DMS53 treated with DMSO at 0.1 percent for 48 hours (cell line): ENCODE data around the gene PAIP1.
"Not testable (repeated sequence)": the region's sequence is repeated elsewhere in the genome, so short reads cannot be mapped to it uniquely, and the experiment has no call there.

Experiments used
- DNase-seq: peaks from one replicate; lab custom pipeline; 2025; ENCODE audit not compliant: unreplicated experiment; lab: John Stamatoyannopoulos, UW

PAIP1 gene

DNA sequence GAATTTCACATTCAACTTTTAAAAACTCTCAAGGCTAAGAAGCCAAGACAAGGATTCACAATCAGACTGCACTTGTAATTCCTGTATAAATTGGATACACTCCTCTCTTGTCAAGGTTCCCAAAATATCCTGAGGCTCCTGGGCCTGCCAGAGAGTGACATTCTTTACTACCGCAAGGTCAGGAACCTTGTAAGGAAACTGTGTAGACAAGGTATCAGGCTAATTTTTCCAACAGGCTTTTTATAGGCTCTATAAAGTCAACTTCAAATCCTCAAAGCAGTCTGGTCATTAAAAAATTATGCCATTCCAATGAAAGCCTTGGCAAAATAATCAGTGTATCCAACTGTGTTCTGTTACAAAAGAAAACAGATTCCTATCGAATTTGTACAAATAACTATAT lies 15.5 kb upstream of the PAIP1 start:
- no peak for DNase-seq

DNA sequence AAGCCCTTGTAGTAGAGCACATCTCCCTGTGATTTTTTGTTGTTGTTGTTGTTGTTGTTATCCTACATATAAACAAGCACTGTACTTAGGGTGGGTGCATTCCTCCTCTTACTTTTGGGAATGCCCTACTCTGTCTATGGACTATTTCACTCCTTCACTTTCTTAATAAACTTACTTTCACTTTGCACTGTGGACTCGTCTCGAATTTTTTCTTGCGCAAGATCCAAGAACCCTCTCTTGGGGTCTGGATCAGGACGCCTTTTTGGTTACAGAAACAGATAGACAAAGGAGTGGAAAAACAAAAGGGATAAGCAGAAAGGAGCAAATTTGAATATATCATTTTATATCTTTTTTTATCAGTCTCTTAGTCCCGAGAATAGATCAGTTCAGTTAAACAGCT lies 14.4 kb upstream of the PAIP1 start:
- no peak for DNase-seq

DNA sequence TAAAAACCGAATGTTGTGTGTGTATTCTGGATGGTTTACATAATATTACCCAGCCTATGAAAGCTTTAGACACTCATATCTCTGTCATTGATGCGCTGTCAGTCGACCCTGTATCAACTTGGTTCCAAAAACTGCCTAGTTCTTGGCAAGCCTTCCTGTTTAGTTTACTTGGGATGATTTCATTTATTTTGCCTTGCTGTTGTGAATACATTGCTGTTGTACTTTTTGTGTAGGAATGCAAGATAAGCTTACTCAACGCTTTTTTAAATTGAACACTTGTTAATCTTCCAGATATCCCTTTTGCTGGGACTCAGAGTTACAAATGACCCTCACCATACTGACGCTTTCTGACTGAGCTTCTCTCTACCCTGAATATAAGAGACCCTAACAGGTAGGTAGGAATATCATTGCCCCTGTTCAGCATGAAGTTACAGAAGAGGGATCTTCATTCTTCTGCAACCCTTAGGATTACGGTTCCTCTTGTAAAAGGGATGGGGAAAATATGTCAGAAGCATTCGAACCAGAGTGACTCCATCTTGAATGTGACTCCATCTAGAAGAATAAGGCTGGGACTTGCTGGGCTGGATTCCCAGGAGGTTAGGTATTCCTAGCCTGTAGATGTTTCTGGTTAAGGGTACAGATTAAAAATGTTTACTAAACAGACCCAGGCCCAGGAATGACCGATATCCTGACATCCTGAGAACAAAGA lies 13.7 kb upstream of the PAIP1 start:
- no peak for DNase-seq

DNA sequence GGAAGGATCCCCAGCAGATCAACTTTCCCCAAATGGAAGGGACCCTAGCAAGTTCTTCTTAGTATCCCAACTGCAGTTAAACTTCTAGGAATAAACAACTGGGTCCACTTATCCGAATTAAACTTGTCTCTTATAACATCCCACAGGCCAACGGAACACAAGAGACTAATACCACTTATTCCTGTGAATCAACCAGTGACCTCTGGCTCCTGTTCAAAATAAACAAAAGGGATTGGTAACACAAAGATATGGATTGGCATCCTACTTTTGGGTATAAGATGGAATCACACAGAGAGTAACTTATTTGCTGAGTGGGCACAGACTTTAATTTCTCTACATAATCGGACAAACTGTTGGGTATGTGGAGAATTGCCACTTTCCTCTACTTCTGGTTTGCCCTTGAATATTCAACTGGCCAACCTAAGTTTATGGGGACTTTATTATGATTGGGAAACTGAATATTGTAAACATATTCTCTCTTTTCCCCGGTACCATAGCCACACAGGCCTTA lies 12.4 kb upstream of the PAIP1 start:
- DNase-seq: no peak

- DNase-seq: no peak
Measured at GRCh38 chr5:43567967-43568366, 11.1 kb upstream of the PAIP1 start.

- DNase-seq: no peak
Measured at GRCh38 chr5:43565043-43565442, 8.2 kb upstream of the PAIP1 start.

GRCh38 chr5:43564289-43564850 lies 7.5 kb upstream of the PAIP1 start:
- no peak for DNase-seq

- no peak for DNase-seq
Measured at GRCh38 chr5:43563321-43563720, 6.4 kb upstream of the PAIP1 start.

- no peak for DNase-seq
Measured at GRCh38 chr5:43561356-43561755, 4.5 kb upstream of the PAIP1 start.

- no peak for DNase-seq
Measured at GRCh38 chr5:43560128-43560527, 3.3 kb upstream of the PAIP1 start.

- not testable (repeated sequence) for DNase-seq
Measured at GRCh38 chr5:43556607-43556856, 345 bp downstream of the PAIP1 start.

DNA sequence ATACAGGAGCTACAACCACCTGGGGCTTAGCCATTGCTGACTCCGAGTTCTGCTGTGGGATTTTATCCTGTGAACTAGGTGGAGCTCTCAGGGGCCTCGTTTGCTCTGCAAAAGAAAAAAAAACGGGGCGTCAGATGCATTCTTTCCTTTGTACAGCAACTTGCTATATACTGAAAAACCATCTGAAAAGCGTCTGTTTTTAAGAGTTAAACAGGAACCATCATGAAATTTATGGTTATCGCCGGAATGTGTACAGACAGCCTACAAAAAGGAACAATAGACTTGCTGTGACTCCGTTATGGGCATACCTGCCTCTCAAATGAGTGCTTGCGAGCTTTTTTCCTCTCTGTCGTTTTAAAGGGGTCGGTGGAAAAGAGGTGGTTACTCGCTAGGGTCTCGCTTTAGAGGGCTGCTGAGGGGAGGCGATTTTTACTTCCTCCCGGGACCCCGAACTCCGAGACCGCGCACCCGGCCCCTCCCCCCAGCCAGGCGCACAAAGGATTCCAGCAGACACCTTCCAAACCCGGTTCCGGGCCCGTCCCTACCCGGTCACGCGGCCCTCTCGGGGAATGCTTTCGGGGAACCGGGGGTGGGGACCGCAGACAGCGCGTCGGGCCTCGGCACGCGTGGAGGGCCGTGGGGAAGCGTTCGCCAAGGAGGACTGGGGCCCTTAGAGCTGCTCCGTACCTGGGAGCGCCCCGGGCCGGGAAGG lies 826 bp downstream of the PAIP1 start:
- no peak for DNase-seq

- no peak for DNase-seq
Measured at GRCh38 chr5:43554497-43554896, 2.4 kb downstream of the PAIP1 start.

DNA sequence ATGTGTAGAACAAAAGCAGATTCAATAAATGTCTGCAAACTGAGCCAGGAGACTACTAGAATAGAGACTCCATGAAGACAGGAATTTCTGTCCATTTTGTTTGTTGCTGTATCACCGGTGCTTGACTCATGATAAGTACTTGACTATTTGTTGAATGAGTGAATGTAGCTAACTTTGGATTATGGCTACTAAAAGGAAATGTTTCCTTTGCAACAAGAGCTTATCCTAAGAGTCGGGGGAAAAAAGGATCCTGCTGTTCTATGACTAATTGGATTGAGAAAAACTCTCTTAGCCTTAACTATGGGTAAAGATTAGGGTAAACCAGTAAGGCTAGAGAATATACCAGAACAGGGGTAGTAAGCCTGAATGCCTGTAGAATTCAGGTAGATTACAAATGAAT lies 3.5 kb downstream of the PAIP1 start:
- DNase-seq: peak; percentile 4

- no peak for DNase-seq
Measured at GRCh38 chr5:43551731-43552130, 5.1 kb downstream of the PAIP1 start.

- not testable (repeated sequence) for DNase-seq
Measured at GRCh38 chr5:43549272-43549671, 7.6 kb downstream of the PAIP1 start.

DNA sequence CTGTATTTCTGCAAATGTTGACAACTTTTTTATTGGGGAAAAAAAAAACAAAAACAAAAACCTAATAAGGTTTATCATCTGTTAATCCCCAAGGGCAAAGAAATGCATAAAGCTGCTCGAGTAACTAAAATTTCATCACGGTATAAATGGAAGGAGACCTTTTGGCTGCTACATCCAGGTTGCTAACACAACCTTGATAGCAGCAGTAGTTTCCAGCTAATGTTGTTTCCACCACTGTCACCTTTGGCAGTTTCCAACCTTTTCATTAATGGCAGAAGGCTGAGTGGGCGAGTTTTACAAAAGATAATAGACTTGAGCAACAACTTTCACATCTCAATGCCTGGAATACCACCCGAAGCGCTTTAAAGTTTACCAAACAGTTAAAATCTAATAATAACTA lies 8.5 kb downstream of the PAIP1 start:
- DNase-seq: no peak

DNA sequence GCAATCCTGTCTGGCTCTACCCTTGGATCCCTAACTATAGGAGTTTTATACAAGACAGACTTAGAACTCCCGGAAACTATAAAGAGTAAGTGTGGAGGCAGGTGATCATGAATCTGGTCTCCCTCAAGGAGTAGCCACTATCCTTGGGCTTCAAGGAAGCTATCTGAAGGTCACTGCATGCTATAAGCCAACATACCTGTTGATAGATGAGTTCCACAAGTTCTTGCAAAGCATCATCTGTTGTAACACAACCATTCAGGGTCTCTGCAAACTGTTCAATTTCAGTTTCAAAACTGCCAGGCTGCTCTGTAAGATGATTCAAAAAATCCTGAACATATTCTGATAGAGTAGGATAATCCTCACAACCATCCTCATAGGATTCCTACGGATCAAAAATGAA lies 9.3 kb downstream of the PAIP1 start:
- no peak for DNase-seq

DNA sequence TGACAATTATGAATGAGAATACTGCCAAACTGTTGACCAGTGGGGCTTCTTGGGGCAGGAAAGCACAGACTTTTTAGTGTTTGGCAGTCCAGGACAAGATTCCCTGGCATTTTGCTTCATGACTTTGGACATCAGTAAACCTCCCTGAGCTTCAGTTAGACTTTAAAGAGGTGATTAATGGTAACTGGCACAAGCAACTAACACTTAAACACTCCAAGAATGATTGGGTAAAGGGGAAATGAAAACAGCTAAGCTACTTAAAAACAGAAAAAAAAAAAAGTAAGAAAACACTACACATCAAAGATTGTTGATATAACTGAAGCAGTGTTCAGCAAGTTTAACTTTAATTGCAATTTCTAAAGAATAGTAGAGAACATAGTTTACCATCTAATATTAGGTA lies 13.4 kb downstream of the PAIP1 start:
- no peak for DNase-seq

DNA sequence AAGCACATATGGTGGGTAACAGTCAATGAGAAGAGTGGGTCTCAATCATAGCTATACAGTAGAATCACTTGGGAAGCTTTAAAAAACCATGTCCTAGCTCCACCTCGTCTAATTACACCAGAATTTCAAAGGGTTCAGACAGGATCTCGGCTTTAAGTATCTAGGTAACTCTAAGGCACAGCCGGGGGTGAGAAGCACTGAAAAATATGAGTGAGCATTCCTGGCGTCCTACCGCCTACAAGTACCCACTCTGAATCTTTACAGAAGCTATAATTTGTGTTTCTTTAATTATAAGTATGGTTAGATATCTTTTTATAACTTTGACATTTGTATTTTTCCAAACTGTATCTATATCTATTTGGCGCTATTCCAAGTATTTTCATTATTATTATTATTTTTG lies 16.1 kb downstream of the PAIP1 start:
- no peak for DNase-seq

DNA sequence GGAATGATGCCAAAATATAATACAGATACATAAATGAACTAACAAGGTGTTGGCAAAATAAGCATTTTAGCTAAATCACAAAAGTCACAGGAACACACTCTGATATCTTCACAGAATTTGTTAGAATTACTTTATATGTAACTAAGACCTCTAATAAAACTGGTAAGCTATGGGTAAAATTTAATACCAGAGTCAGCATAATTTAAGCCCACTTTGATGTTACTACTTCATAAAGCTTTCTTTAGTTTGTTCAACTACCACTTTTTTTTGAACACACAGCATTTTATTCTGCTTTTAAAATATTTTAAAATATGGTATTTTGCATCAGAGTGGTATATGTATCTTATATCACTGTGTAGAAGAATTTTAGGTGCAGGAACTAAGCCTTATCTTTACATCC lies 19.9 kb downstream of the PAIP1 start:
- DNase-seq: no peak

- no peak for DNase-seq
Measured at GRCh38 chr5:43533646-43534045, 23.2 kb downstream of the PAIP1 start.

GRCh38 chr5:43530648-43531047 lies 26.2 kb downstream of the PAIP1 start:
- no peak for DNase-seq
